Measurements from ENCODE around the gene SERPINB1. TPM values are rescaled to one million over a fixed set of nuclear protein-coding genes. Genes with fewer than 3 reads are reported as not detected.

Gene SERPINB1
- total RNA-seq, 3 donors from 2014 or later = 35.1 to 53.6 (median 51.8) TPM

GRCh38 chr6:2796861-2797260 lies 44.8 kb downstream of the SERPINB1 start:
- no peak overlapping the region for H3K4me3 ChIP-seq
- DNase-seq (ENCODE audit: low spot score in 2 of 2) = no peak
- intact Hi-C loops (cut with DNase I; ENCODE audit: low total_unique reads) = no loop called here

DNA sequence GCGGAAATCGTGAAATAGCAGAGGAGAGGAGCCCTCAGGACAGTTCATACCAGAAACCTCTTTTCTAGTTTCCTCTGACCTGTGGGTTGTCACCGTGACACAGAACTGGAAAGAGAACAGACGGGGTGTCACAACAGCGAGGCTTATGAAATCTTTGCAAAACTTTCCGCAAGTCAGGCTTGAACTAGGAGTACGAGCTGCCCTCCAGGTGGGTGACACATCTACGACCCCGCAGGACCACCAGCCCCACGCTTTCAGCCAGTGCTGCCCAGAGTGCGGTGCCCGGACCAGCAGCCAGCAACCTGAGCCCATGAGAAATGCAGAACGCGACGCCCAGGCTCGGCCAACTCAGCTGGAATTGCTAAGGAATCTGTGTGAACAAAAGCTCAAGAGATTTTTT lies 45.7 kb downstream of the SERPINB1 start:
- no peaks in the 10 kb centered on the region for H3K36me3 ChIP-seq
- H3K27me3 ChIP-seq = no peaks in the 10 kb centered on the region
- no peaks in the 10 kb centered on the region for H3K4me1 ChIP-seq
- no peak for DNase-seq (ENCODE audit: low spot score in 2 of 2)
- TF ChIP-seq CTCF (IDR thresholded peaks at IDR 0.05) (no peak), POLR2AphosphoS5 (IDR thresholded peaks at IDR 0.05) (no peak), POLR2A (IDR thresholded peaks at IDR 0.05) (no peak)
- H3K9me3 ChIP-seq = no peaks in the 10 kb centered on the region
- peak overlapping the region in 1 of 2 donors; percentile 8 for H3K27ac ChIP-seq
- H3K4me3 ChIP-seq = no peak overlapping the region
- intact Hi-C loops (cut with DNase I; ENCODE audit: low total_unique reads) = no loop called here

More at GRCh38 chr6:2796861-2797260, 44.8 kb downstream of the SERPINB1 start:
- H3K27me3 ChIP-seq = no peaks in the 10 kb centered on the region
- TF ChIP-seq POLR2A (IDR thresholded peaks at IDR 0.05) (no peak), POLR2AphosphoS5 (IDR thresholded peaks at IDR 0.05) (no peak)
- no peaks in the 10 kb centered on the region for H3K9me3 ChIP-seq
- H3K4me1 ChIP-seq = no peaks in the 10 kb centered on the region
- H3K27ac ChIP-seq = no peak overlapping the region
- H3K36me3 ChIP-seq = no peaks in the 10 kb centered on the region

- no peaks in the 10 kb centered on the region for H3K4me1 ChIP-seq
- no peak overlapping the region for H3K27ac ChIP-seq
- H3K4me3 ChIP-seq = no peak overlapping the region
- intact Hi-C loops (cut with DNase I; ENCODE audit: low total_unique reads) = no loop called here
- TF ChIP-seq POLR2AphosphoS5 (IDR thresholded peaks at IDR 0.05) (no peak), POLR2A (IDR thresholded peaks at IDR 0.05) (no peak), CTCF (IDR thresholded peaks at IDR 0.05) (no peak)
- H3K9me3 ChIP-seq = no peaks in the 10 kb centered on the region
- no peaks in the 10 kb centered on the region for H3K36me3 ChIP-seq
- H3K27me3 ChIP-seq = no peaks in the 10 kb centered on the region
- DNase-seq (ENCODE audit: low spot score in 2 of 2) = no peak
Measured at GRCh38 chr6:2795162-2795561, 46.5 kb downstream of the SERPINB1 start.

- TF ChIP-seq POLR2A (IDR thresholded peaks at IDR 0.05) (no peak), POLR2AphosphoS5 (IDR thresholded peaks at IDR 0.05) (no peak), CTCF (IDR thresholded peaks at IDR 0.05) (no peak)
- Histone ChIP-seq H3K27me3 (no peaks in the 10 kb centered on the region), H3K4me3 (no peak overlapping the region), H3K4me1 (no peaks in the 10 kb centered on the region), H3K9me3 (no peaks in the 10 kb centered on the region), H3K27ac (peak overlapping the region in 1 of 2 donors; percentile 44), H3K36me3 (no peaks in the 10 kb centered on the region)
- no peak for DNase-seq (ENCODE audit: low spot score in 2 of 2)
- intact Hi-C loops (cut with DNase I; ENCODE audit: low total_unique reads) = no loop called here
Measured at GRCh38 chr6:2794171-2794730, 47.4 kb downstream of the SERPINB1 start.

DNA sequence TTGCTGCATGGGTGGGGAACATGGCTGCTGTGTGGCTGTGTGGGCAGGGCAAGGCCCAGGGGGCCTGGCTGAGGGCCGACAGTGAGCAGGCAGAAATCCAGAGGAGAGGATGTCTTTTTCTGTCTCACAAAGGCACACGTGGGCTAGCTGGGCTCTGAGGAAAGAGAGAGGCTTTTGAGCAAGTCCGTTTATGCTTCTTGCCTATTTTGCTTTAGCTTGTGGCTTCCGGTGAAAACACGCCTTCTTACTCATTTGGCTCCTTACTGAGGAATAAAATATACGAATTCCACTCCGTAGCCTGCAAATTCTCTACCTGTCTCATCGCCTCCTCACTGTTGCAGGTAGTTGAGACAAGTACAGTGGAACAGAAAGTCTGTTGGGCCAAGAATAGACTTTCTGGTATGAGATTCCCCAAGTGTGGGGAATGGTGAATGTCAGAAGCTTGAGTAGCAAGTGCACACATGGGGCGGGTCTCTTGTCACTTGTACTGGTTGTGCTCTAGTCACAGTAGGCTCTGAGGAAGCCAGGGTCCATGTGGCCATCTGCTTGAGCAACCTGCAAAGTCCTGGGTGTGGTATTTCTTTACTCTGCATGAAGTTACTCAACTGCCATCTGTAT lies 48.0 kb downstream of the SERPINB1 start:
- no peaks in the 10 kb centered on the region for H3K4me1 ChIP-seq
- H3K27ac ChIP-seq = peak overlapping the region; percentile 30 to 44

More for the DNA sequence above, 48.0 kb downstream of the SERPINB1 start:
- Histone ChIP-seq H3K36me3 (no peaks in the 10 kb centered on the region), H3K9me3 (no peaks in the 10 kb centered on the region), H3K27me3 (no peaks in the 10 kb centered on the region), H3K4me3 (no peak overlapping the region)
- DNase-seq (ENCODE audit: low spot score in 2 of 2) = peak in 1 of 2 donors; percentile 48
- intact Hi-C loops (cut with DNase I; ENCODE audit: low total_unique reads) = no loop called here
- TF ChIP-seq POLR2A (IDR thresholded peaks at IDR 0.05) (no peak), CTCF (IDR thresholded peaks at IDR 0.05) (no peak), POLR2AphosphoS5 (IDR thresholded peaks at IDR 0.05) (no peak)
